Transverse colon (tissue), 4 donors: ENCODE data around the gene NRXN2. TPM values are rescaled to one million over a fixed set of nuclear protein-coding genes. Genes with fewer than 3 reads are reported as not detected.
"Not testable (repeated sequence)": the region's sequence is repeated elsewhere in the genome, so short reads cannot be mapped to it uniquely, and the experiment has no call there.

Source experiments
- DNase-seq: peaks from one replicate; pipeline ENCODE4 v3.0.0-alpha.2; 2019
- H3K27ac ChIP-seq, 4 donors: fragments of 200-600 bp; sonication (generic); 2 replicates each; pipeline ENCODE4 v1.5.1; 2016 to 2018; ENCODE audit warnings: inconsistent platforms in 4 of 4
- H3K27me3 ChIP-seq: fragments of 200-600 bp; sonication (generic); 2 replicates; pipeline ENCODE4 v1.5.1; 2017; ENCODE audit warnings: inconsistent platforms
- H3K36me3 ChIP-seq, 4 donors: fragments of 200-600 bp; sonication (generic); 2 replicates each; pipeline ENCODE4 v1.5.1; 2017 to 2019; ENCODE audit warnings: inconsistent platforms in 4 of 4
- H3K4me1 ChIP-seq, 4 donors: fragments of 200-600 bp; sonication (generic); 2 replicates each; pipeline ENCODE4 v1.5.1; 2017 to 2020; ENCODE audit warnings: inconsistent platforms in 4 of 4
- H3K4me3 ChIP-seq, 4 donors: fragments of 200-600 bp; sonication (generic); 1 replicate in 1 of 4; 2 replicates in 3 of 4; pipeline versions ENCODE4 v1.5.1 to v1.6.1; 2017 to 2019; ENCODE audit warnings: inconsistent platforms in 4 of 4
- H3K9me3 ChIP-seq, 2 donors: fragments of 200-600 bp; sonication (generic); 2 replicates each; pipeline ENCODE4 v1.5.1; 2017 to 2019; ENCODE audit warnings: inconsistent platforms in 2 of 2
- EP300 ChIP-seq: sonication (generic); formaldehyde crosslinking; IDR thresholded peaks from one replicate; pipeline ENCODE4 v1.6.1; 2017; ENCODE audit warnings: antibody characterized with exemption, low read depth
- POLR2A ChIP-seq: fragments of 450-650 bp; IDR thresholded peaks from one replicate; pipeline ENCODE4 v1.6.1; 2016; ENCODE audit warnings: antibody characterized with exemption, mild to moderate bottlenecking, moderate library complexity
- POLR2AphosphoS5 ChIP-seq, 3 donors: sonication (generic); formaldehyde crosslinking; IDR thresholded peaks; one replicate each; pipeline ENCODE4 v1.6.1; 2016; ENCODE audit warnings: antibody characterized with exemption in 3 of 3
- WGBS, 2 donors: methylation state at CpG; one replicate each; pipeline ENCODE4 v1.1.5; 2018; ENCODE audit warnings: low coverage in 1 of 2; 5-methylcytosine and 5-hydroxymethylcytosine counted together
- in situ Hi-C, 4 donors: fragments of 200-750 bp; cut with MboI; loops; one replicate each; pipeline versions ENCODE4 v1.15.0 to v1.15.1; 2017; ENCODE audit warnings: low sequenced_read_pairs in 3 of 4, low pct_ligation_motif_present in 1 of 4, low pct_unique_long_range_greater_than_20kb in 1 of 4
- intact Hi-C: fragments of 100-400 bp; cut with DNase I; formaldehyde crosslinking; loops from one replicate; pipeline ENCODE4 v1.15.1; 2023; ENCODE audit warnings: low total_unique reads
- total RNA-seq, 4 donors: library from RNA; depleted of rRNA; stranded (reverse); fragments of >200 nt; gene quantifications; one replicate each; pipeline ENCODE4 v1.1.0, GENCODE V29; 2016
- TF ChIP-seq, protein P1 (sequence below), 5 experiments: fragments of 200-600 bp in 3 of 5; fragments of 450-650 bp in 2 of 5; sonication (generic) in 3 of 5; IDR thresholded peaks; 1 replicate in 2 of 5; 2 replicates in 3 of 5; pipeline ENCODE4 v1.5.1; 2016 to 2017; ENCODE audit warnings: antibody characterized with exemption in 5 of 5, inconsistent platforms in 3 of 5, mild to moderate bottlenecking in 2 of 5, moderate library complexity in 1 of 5

NRXN2 gene
- total RNA-seq, 4 donors from 2014 or later, result 2.9 to 7.4 (median 6.8) TPM

DNA sequence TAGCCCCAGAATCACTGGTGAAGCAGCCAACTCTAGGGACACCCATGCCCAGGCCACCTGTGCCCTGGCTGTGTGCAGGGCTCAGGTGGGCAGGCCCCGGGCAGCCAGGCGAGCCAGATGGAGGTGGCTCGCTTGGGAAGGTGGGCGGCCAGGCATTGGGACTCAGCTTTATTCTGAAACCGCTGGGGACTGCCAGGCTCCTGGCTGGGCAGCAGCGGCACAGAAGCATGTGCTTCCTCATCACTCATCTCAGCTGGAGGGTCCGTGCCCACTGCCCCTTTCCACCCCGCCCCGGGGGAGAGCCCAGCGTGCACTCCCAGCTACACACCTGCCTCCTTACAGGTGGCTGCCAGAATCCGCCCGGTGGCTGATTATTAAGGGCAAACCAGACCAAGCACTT lies 159.0 kb downstream of the NRXN2 start:
- WGBS, 2 donors, result 92% methylated on average over 12 of the region's 12 CpGs; no CpG with 5 or more reads in 1 of the 2 donors
- no peak for DNase-seq
- Histone ChIP-seq H3K27ac (no peak overlapping the region), H3K4me1 (peaks cover 0 to 12% (median 0%) of the 10 kb centered on the region in 4 donors), H3K36me3 (no peaks in the 10 kb centered on the region), H3K9me3 (no peaks in the 10 kb centered on the region), H3K4me3 (no peak overlapping the region), H3K27me3 (no peaks in the 10 kb centered on the region)
- TF ChIP-seq, protein P1, sequence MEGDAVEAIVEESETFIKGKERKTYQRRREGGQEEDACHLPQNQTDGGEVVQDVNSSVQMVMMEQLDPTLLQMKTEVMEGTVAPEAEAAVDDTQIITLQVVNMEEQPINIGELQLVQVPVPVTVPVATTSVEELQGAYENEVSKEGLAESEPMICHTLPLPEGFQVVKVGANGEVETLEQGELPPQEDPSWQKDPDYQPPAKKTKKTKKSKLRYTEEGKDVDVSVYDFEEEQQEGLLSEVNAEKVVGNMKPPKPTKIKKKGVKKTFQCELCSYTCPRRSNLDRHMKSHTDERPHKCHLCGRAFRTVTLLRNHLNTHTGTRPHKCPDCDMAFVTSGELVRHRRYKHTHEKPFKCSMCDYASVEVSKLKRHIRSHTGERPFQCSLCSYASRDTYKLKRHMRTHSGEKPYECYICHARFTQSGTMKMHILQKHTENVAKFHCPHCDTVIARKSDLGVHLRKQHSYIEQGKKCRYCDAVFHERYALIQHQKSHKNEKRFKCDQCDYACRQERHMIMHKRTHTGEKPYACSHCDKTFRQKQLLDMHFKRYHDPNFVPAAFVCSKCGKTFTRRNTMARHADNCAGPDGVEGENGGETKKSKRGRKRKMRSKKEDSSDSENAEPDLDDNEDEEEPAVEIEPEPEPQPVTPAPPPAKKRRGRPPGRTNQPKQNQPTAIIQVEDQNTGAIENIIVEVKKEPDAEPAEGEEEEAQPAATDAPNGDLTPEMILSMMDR (IDR thresholded peaks at IDR 0.05), result no peak
- TF ChIP-seq EP300 (no peak), POLR2AphosphoS5 (IDR thresholded peaks at IDR 0.05) (no peak), POLR2A (no peak)
- in situ Hi-C loops, result no loop called here
- intact Hi-C loops, result no loop called here

DNA sequence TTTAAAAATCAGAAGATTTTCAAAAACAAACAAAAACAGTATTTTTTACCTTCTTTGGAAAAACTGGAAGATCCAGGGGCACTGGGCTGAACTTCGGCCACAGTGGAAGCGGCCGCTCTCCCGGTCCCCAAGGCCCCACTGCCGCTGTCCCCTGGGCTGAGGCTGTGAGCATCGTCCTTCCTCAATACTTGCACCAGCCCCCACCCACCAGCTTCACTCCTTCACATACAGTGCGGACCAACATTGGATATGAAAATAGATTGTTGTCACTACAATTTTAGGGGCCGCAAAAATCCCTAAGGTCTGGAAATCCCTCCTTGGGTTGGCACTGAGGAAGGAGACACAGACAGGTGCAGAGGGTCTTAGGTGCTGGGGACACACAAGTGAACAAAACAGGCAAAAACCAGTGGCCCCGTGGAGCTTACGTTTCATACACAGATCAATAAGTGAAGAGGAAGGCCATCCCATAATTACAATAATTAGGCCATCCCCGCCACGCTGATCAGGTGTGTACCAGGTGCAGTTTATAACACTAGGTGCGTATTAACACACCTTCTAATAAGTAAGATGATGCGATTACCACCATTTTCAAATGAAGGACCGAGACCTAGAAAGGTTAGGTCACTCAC lies 160.2 kb downstream of the NRXN2 start:
- Histone ChIP-seq H3K9me3 (no peaks in the 10 kb centered on the region), H3K36me3 (no peaks in the 10 kb centered on the region), H3K4me3 (no peak overlapping the region), H3K27me3 (no peaks in the 10 kb centered on the region), H3K27ac (no peak overlapping the region), H3K4me1 (peaks cover 0 to 12% (median 0%) of the 10 kb centered on the region in 4 donors)
- intact Hi-C loops (no loop called here), in situ Hi-C loops (no loop called here)
- WGBS, 2 donors, result 91 to 95% methylated on average over 8 to 15 of the region's 15 CpGs
- TF ChIP-seq, protein P1 (IDR thresholded peaks at IDR 0.05), result no peak
- TF ChIP-seq POLR2A, result no peak
- no peak for TF ChIP-seq EP300
- TF ChIP-seq POLR2AphosphoS5 (IDR thresholded peaks at IDR 0.05), result no peak
- no peak for DNase-seq

DNA sequence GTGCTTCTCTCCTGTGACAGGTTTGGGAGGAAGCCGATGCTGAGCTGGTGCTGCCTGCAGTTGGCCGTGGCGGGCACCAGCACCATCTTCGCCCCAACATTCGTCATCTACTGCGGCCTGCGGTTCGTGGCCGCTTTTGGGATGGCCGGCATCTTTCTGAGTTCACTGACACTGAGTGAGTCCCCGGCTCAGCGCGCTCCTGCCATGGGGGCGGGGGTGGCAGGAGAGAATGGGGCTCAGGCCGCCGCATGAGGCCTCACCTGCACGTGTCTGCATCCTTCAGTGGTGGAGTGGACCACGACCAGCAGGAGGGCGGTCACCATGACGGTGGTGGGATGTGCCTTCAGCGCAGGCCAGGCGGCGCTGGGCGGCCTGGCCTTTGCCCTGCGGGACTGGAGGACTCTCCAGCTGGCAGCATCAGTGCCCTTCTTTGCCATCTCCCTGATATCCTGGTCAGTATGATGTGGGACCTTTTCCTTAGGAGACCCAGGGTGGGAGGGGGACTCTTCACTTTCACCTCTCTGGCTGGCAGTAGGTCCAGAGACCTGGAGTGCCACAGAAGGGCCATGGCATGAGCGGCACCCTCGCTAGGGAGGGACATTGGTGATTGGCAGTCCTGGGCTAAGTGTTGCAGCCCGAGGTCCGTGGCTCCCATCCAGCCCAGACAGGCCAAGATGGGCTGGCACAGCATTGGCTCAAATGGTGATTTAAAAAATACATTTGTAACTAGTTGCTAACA lies 160.8 kb downstream of the NRXN2 start:
- H3K36me3 ChIP-seq, result no peaks in the 10 kb centered on the region
- WGBS, 2 donors, result 93% methylated on average over 29 of the region's 29 CpGs; no CpG with 5 or more reads in 1 of the 2 donors
- intact Hi-C loops, result loop anchor here (2.0 kb wide), 1 partner anchor 89 kb away; no protein-coding TSS in a partner anchor
- no peak for DNase-seq
- H3K4me3 ChIP-seq, result no peak overlapping the region
- peaks cover 0 to 12% (median 0%) of the 10 kb centered on the region in 4 donors for H3K4me1 ChIP-seq
- TF ChIP-seq, protein P1 (IDR thresholded peaks at IDR 0.05), result no peak
- TF ChIP-seq POLR2A, result no peak
- no peak for TF ChIP-seq POLR2AphosphoS5 (IDR thresholded peaks at IDR 0.05)
- no peak for TF ChIP-seq EP300
- in situ Hi-C loops, result no loop called here
- no peaks in the 10 kb centered on the region for H3K9me3 ChIP-seq
- H3K27ac ChIP-seq, result no peak overlapping the region
- no peaks in the 10 kb centered on the region for H3K27me3 ChIP-seq

DNA sequence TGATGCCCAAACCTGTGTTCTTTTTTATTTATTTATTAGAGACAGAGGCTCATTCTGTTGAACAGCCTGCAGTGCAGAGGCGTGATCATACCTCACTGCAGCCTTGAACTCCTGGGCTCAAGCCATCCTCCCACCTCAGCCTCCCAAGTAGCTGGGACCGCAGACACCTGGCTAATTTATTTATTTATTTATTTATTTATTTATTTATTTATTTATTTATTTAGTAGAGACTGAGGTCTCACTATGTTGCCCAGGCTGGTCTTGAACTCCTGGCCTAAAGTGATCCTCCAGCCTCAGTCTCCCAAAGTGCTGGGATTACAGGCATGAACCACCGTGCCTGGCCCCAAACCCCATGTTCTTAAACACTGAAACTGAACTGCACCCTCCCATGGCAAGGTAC lies 161.6 kb downstream of the NRXN2 start:
- H3K4me1 ChIP-seq, H3K36me3 ChIP-seq, H3K27ac ChIP-seq, H3K4me3 ChIP-seq, in situ Hi-C loops, H3K9me3 ChIP-seq, DNase-seq, H3K27me3 ChIP-seq: not testable (repeated sequence)
- WGBS, 2 donors, result 94 to 95% methylated on average over 2 to 3 of the region's 3 CpGs
- intact Hi-C loops, result loop anchor here (2.0 kb wide), 1 partner anchor 89 kb away; no protein-coding TSS in a partner anchor
